ENCODE measurements around the gene MAP7D2.

- no peak for TF ChIP-seq YY1 (IDR thresholded peaks at IDR 0.05)
- no peak for TF ChIP-seq CTCF (IDR thresholded peaks at IDR 0.05; ENCODE audit: low read depth, low read length, missing input control)
- TF ChIP-seq NR2F2 (IDR thresholded peaks at IDR 0.05): no peak
- no peak for TF ChIP-seq TAF1 (conservative IDR thresholded peaks at IDR 0.05)
These were observed 70.5 kb downstream of the MAP7D2 start for GRCh38 chrX:20046223-20046622.
